Coronary artery (tissue), 2 donors: ENCODE measurements around the gene BCL2.
A peak's percentile ranks its signal among the peaks of the same experiment; 100 is the strongest.

Experiments
- DNase-seq: peaks from one replicate; pipeline ENCODE4 v3.0.0-alpha.2; 2017; ENCODE audit warnings: low spot score
- H3K27ac ChIP-seq, 2 donors: fragments of 200-600 bp; sonication (generic); one replicate each; pipeline ENCODE4 v1.5.1; 2016 to 2019
- H3K4me3 ChIP-seq: fragments of 200-600 bp; sonication (generic); 2 replicates; pipeline ENCODE4 v1.5.1; 2016; ENCODE audit warnings: mild to moderate bottlenecking, moderate library complexity
- TF ChIP-seq, protein P1 (sequence below): fragments of 200-600 bp; sonication (generic); IDR thresholded peaks from one replicate; pipeline ENCODE4 v1.5.1; 2019; ENCODE audit warnings: antibody characterized with exemption

Gene BCL2

DNA sequence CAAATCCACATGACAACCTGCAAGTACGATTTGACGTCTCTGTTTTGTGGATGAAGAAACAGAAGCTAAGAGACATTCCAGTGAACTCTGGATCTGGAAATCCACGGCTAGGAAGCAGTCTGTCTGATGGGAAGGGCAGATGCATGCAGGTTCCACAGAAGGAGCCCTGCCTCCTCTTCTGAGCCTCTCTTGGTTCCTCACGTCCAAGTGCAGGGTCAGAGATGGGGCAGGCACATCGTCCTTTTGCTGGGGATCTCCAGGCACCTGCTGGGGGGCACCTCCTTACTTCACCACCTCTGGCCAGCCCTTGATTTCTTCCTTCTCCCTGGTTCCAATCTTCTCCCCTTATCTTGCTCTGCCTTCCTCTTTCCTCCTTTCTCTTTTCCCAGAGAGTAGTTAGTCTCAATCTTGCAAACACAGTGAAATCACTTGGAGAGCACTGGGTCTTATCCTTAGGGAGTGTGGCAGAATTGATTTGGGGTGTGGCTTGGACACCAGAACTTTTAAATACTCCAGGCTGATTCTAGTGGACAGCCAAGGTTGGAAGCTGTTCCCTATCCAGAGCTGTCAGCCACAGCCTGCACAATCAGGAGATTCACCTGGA lies 137.8 kb downstream of the BCL2 start:
- no peak for DNase-seq
- no peak overlapping the region for H3K4me3 ChIP-seq
- H3K27ac ChIP-seq: no peak overlapping the region
- TF ChIP-seq, protein P1, sequence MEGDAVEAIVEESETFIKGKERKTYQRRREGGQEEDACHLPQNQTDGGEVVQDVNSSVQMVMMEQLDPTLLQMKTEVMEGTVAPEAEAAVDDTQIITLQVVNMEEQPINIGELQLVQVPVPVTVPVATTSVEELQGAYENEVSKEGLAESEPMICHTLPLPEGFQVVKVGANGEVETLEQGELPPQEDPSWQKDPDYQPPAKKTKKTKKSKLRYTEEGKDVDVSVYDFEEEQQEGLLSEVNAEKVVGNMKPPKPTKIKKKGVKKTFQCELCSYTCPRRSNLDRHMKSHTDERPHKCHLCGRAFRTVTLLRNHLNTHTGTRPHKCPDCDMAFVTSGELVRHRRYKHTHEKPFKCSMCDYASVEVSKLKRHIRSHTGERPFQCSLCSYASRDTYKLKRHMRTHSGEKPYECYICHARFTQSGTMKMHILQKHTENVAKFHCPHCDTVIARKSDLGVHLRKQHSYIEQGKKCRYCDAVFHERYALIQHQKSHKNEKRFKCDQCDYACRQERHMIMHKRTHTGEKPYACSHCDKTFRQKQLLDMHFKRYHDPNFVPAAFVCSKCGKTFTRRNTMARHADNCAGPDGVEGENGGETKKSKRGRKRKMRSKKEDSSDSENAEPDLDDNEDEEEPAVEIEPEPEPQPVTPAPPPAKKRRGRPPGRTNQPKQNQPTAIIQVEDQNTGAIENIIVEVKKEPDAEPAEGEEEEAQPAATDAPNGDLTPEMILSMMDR: no peak

DNA sequence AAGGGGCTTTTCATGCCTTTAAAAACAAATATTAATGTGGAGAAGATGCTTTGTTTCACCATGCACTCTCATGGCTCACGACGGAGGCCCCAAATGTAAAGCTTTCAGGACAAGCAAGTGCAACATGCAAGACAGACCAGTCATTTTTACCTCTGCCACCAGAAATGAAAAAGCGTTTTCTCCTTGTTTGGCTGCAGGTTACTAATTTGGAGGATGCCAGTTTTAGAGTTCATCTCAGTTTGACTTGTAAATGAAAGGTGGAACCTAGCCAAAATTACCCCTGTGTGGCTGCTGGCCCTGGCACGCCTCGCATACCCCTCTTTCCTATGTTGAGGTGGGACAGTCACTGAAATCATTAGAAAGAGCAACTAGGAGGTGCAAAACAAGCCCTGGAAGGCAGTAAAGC lies 138.6 kb downstream of the BCL2 start:
- DNase-seq: no peak
- TF ChIP-seq, protein P1: no peak
- Histone ChIP-seq H3K4me3 (no peak overlapping the region), H3K27ac (no peak overlapping the region)

DNA sequence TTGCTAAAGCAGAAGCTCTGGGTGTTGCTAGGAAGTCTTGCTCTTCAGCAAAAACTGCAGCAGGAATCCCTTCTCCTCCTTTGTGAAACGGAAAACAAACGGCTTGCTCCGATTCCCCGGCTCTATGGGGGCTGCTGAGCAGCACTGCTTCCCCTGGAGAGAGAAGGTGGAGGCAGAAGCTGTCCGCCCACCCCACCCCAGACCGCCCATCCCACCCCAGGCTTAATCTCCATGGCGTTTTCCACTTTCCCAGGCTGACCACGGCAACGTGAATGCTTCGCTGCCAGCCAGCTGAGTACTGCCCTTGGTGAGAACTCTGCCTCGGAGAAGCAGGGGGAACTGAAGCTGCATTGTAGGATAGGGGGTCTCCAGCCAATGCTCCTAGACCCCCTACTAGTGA lies 139.2 kb downstream of the BCL2 start:
- no peak for DNase-seq
- TF ChIP-seq, protein P1: no peak
- Histone ChIP-seq H3K4me3 (peak overlapping the region; percentile 56), H3K27ac (peak overlapping the region; percentile 20)

DNA sequence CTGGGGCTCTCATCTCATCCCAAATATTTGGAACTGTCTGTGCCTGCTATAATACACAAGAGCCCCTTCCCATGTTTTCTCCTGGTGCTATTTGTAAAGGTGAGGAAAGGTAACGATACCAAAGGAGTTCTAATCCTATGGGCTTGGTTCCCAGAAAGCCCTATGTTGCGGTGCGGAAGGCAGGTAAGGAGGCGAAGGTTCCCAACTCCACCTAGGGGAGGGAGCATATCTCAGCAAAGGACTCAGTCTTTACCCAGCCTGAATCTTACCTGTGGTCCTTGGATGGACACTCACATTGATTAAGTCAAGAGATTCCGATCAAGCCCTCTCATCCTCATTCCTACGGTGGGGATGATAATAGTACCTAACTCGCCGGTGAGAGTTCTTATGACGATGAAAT lies 140.1 kb downstream of the BCL2 start:
- no peak overlapping the region for H3K4me3 ChIP-seq
- peak overlapping the region in 1 of 2 donors; percentile 8 for H3K27ac ChIP-seq
- no peak for DNase-seq
- TF ChIP-seq, protein P1: no peak

DNA sequence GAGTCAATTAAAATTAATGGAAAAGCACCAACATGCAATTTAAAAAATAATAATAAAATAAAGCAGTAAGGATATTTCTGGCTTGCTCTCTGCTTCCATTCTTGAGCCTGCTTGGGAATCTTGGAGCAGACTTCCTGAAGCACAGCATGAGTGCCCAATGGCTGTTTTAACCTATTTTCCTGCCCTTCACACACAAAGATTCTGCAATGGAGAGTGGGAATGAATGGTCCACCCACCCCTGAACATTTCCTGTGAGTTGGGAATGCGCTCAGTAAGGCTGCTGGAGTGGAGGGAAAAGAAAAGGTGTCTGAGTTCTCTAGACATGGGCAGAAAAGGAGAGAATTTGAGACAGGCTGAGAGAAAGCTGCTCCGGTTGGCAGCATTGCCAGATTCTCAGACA lies 140.6 kb downstream of the BCL2 start:
- H3K27ac ChIP-seq: peak overlapping the region in 1 of 2 donors; percentile 8
- H3K4me3 ChIP-seq: no peak overlapping the region
- DNase-seq: no peak
- TF ChIP-seq, protein P1: no peak

DNA sequence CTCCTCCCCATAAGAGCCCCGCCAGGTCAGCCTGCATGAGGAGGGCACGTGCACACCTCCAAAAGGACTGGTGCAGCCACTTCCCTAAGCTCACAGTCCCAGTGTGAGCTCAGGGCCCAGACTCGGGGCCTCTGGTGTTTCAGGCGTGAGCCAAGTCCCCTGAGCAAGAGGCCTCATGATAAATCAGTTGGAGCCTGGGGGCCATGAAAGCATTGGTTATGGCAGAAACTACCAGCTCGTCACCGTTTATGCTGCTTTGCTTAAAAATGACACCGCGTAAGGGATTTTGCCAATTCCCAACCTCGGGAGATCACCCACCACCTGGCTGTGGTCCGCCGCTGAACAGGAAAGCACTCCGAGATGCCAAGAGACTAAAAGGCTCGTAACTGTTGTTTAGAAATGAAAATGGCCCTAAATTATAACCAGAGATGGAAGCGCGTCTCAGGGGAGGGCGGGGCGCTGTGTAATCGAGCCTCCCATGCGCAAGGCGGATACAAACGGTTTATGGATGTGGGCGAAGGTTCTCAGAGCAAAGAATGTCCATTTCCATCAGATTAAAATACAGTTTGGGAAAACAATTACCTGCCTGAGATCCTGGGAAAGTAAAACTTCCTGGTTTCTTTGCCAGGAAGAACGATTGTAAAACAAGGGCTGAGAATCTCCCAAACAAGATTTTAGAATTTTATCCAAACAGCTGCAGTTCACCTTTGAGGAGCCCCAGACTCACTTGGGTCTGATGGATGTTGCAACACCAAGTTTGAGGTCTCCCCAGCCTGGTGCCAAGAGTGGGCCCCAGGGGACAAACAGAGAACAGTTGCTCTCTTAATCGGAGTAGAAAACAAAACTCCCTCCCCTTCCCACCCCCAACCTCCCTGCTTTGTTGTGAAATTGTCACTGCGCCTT lies 141.4 kb downstream of the BCL2 start:
- DNase-seq: no peak
- TF ChIP-seq, protein P1: no peak
- no peak overlapping the region for H3K4me3 ChIP-seq
- peak overlapping the region in 1 of 2 donors; percentile 34 for H3K27ac ChIP-seq
